ENCODE results near the gene SP110. TPM values are rescaled to one million over a fixed set of nuclear protein-coding genes. Genes with fewer than 3 reads are reported as not detected.

SP110 gene
- total and polyA plus RNA-seq, 2 of the 4 experiments (the other 2 are of a cell fraction): 9.3 to 10.2 TPM

GRCh38 chr2:230231251-230231650 is 11.5 kb upstream of the SP110 start:
- intact Hi-C loops (cut with micrococcal nuclease): loop anchor here (10.0 kb wide), 1 partner anchor 224 kb away; no protein-coding TSS in a partner anchor
- H2BK20ac ChIP-seq (ENCODE audit: low read depth, low read length): no peak overlapping the region
- no peak overlapping the region for H2BK5ac ChIP-seq (ENCODE audit: low read depth, low read length, poor library complexity, severe bottlenecking)
- no peak overlapping the region for H4K8ac ChIP-seq (ENCODE audit: low read depth in 2 of 2, low read length in 2 of 2)
- no peaks in the 10 kb centered on the region for H3K79me1 ChIP-seq (ENCODE audit: low read depth in 1 of 2, low read length in 2 of 2)
- H3K4ac ChIP-seq (ENCODE audit: low read depth, low read length): no peak overlapping the region
- no peak overlapping the region for H3K23ac ChIP-seq (ENCODE audit: low read depth, low read length)
- no peak overlapping the region for H2BK15ac ChIP-seq (ENCODE audit: low read depth, low read length)
- no peak overlapping the region for H2AFZ ChIP-seq (replicated peaks; ENCODE audit: low read length, poor library complexity)
- no peak overlapping the region for H3K27ac ChIP-seq (ENCODE audit: insufficient read depth, low read length)
- in situ Hi-C loops (cut with MboI; ENCODE audit: low sequenced_read_pairs): no loop called here
- no peaks in the 10 kb centered on the region for H3K9me1 ChIP-seq (ENCODE audit: insufficient read depth, low read length)
- no peak overlapping the region for H3K18ac ChIP-seq (ENCODE audit: low read depth, low read length)
- no peaks in the 10 kb centered on the region for H3K36me3 ChIP-seq (ENCODE audit: control insufficient read depth, insufficient read depth, low read length)
- no peak for DNase-seq
- no peak overlapping the region for H2AK5ac ChIP-seq (ENCODE audit: low read depth, low read length)
- peaks cover 3% of the 10 kb centered on the region for H3K9me3 ChIP-seq (ENCODE audit: control insufficient read depth, insufficient read depth, low read length)
- no peak overlapping the region for H3K4me2 ChIP-seq (ENCODE audit: low read depth, low read length)
- H3K14ac ChIP-seq (replicated peaks; ENCODE audit: low read depth, low read length): no peak overlapping the region
- no peaks in the 10 kb centered on the region; the same call in 1 of the 2 replicates for H3K4me1 ChIP-seq (ENCODE audit: control insufficient read depth, insufficient read depth, low read length)
- dilution Hi-C loops (cut with HindIII; ENCODE audit: low sequenced_read_pairs, unreplicated experiment): no loop called here
- BruUV-seq (replicated peaks): no TSS peak
- H3K9ac ChIP-seq (ENCODE audit: low read depth, low read length): no peak overlapping the region
- no peak overlapping the region for H2BK120ac ChIP-seq (ENCODE audit: low read depth, low read length)
- H3K4me3 ChIP-seq (ENCODE audit: insufficient read depth, low read depth, low read length): no peak overlapping the region
- CTCF ChIA-PET: no interaction called here
- TF ChIP-seq POLR2A (IDR thresholded peaks at IDR 0.05; ENCODE audit: low read depth, low read length) (no peak), CHD1 (IDR thresholded peaks at IDR 0.05; ENCODE audit: low read depth, low read length) (no peak), CEBPB (IDR thresholded peaks at IDR 0.05; ENCODE audit: low read depth, low read length) (no peak), MAZ (IDR thresholded peaks at IDR 0.05; ENCODE audit: borderline replicate concordance, low read depth, low read length) (no peak), NFE2L2 (IDR thresholded peaks at IDR 0.05; ENCODE audit: low read depth, low read length) (no peak), FOS (IDR thresholded peaks at IDR 0.05; ENCODE audit: low read depth, low read length) (no peak), RCOR1 (IDR thresholded peaks at IDR 0.05; ENCODE audit: insufficient replicate concordance, low read length) (no peak), CTCF (conservative IDR thresholded peaks at IDR 0.05; ENCODE audit: low read depth, low read length) (no peak), MXI1 (IDR thresholded peaks at IDR 0.05; ENCODE audit: borderline replicate concordance, low read depth, low read length) (no peak), USF2 (IDR thresholded peaks at IDR 0.05; ENCODE audit: low read depth, low read length) (no peak)
- POLR2A ChIA-PET (ENCODE audit: unreplicated experiment): no interaction called here
- no peak overlapping the region for H4K91ac ChIP-seq (ENCODE audit: insufficient read depth, low read depth, low read length)
- no peak overlapping the region for H3K56ac ChIP-seq (ENCODE audit: extremely low read depth, insufficient read depth, low read length)
- no peaks in the 10 kb centered on the region for H3K27me3 ChIP-seq (ENCODE audit: control insufficient read depth, insufficient read depth, low read length)
- no peak for ATAC-seq (ENCODE audit: low read depth)
- no peaks in the 10 kb centered on the region for H4K20me1 ChIP-seq (ENCODE audit: insufficient read depth, low read length)
- no peak overlapping the region for H2AK9ac ChIP-seq (replicated peaks; ENCODE audit: low read depth, low read length, poor library complexity)
- no peak overlapping the region for H4K5ac ChIP-seq (ENCODE audit: low read depth, low read length)
- WGBS, 2 experiments (ENCODE audit: extremely low coverage in 2 of 2, insufficient read length in 1 of 2): no CpG with 5 or more reads among the region's 3 CpGs
